HL-60 (cell line): ENCODE data around the gene HOXD13.

Experiments used
- DNase-seq, 2 experiments: peaks; one replicate each; pipeline ENCODE4 v3.0.0-alpha.2; 2010 to 2020; ENCODE audit warnings: low read depth in 1 of 2, low spot score in 1 of 2
- H3K27ac ChIP-seq: fragments of 250-450 bp; sonication (Bioruptor Pico); replicated peaks from 2 replicates; pipeline ENCODE4 v1.5.1; 2020; ENCODE audit warnings: mild to moderate bottlenecking, moderate library complexity
- H3K27me3 ChIP-seq: fragments of 250-450 bp; sonication (Bioruptor Pico); 2 replicates; pipeline ENCODE4 v1.5.1; 2021; ENCODE audit warnings: mild to moderate bottlenecking, moderate library complexity; ENCODE audit not compliant: insufficient read depth, poor library complexity, severe bottlenecking
- H3K4me3 ChIP-seq: replicated peaks from 2 replicates; pipeline ENCODE4 v1.5.1; 2011; ENCODE audit warnings: mild to moderate bottlenecking, control low read depth, low read length; ENCODE audit not compliant: insufficient read depth
- CTCF ChIP-seq: IDR thresholded peaks from one replicate; pipeline ENCODE4 v1.5.1; 2011; ENCODE audit warnings: low read length, control low read depth, inconsistent platforms; ENCODE audit not compliant: insufficient read depth
- GABPA ChIP-seq: IDR thresholded peaks from 2 replicates; pipeline ENCODE4 v1.6.1; 2012; ENCODE audit warnings: low read depth
- POLR2AphosphoS5 ChIP-seq: IDR thresholded peaks from 2 replicates; pipeline ENCODE4 v1.6.1; 2012; ENCODE audit warnings: low read depth
- REST ChIP-seq: IDR thresholded peaks from 2 replicates; pipeline ENCODE4 v1.6.1; 2012; ENCODE audit warnings: low read depth; ENCODE audit not compliant: insufficient replicate concordance
- SPI1 ChIP-seq: IDR thresholded peaks from 2 replicates; pipeline ENCODE4 v1.6.1; 2012; ENCODE audit warnings: low read depth, mild to moderate bottlenecking, borderline replicate concordance

HOXD13 gene

DNA sequence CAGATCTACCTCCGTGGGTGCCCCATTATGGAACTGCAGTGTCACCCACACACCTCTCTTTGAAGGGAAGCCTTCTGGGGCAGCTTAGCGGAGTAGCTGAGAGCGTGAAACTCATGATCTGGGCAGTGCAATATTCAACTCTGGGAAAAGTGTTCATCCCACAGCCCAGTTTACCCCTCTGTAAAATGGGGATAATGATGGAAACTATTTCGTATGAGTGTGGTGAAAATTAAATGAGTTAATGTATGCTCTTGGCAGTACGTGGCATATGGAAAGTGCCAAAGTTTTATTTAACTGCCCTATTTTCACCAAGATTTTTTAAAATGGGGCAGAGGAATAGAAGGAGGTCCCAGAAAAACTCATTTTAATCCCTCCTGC, 20.2 kb upstream of the HOXD13 start:
- Histone ChIP-seq H3K27me3 (peaks cover 83% of the 10 kb centered on the region), H3K4me3 (no peak overlapping the region), H3K27ac (no peak overlapping the region)
- TF ChIP-seq SPI1 (no peak), CTCF (no peak), POLR2AphosphoS5 (no peak), GABPA (no peak), REST (no peak)
- no peak for DNase-seq

GRCh38 chr2:176072951-176073904, 19.3 kb upstream of the HOXD13 start:
- TF ChIP-seq POLR2AphosphoS5 (no peak), SPI1 (no peak), CTCF (no peak), GABPA (no peak), REST (no peak)
- H3K27ac ChIP-seq = no peak overlapping the region
- H3K4me3 ChIP-seq = no peak overlapping the region
- H3K27me3 ChIP-seq = peaks cover 79% of the 10 kb centered on the region
- no peak for DNase-seq

GRCh38 chr2:176074919-176075425, 17.5 kb upstream of the HOXD13 start:
- H3K27ac ChIP-seq = no peak overlapping the region
- H3K4me3 ChIP-seq = no peak overlapping the region
- no peak for TF ChIP-seq REST
- TF ChIP-seq SPI1 = no peak
- no peak for TF ChIP-seq GABPA
- TF ChIP-seq POLR2AphosphoS5 = no peak
- TF ChIP-seq CTCF = no peak
- peaks cover 79% of the 10 kb centered on the region for H3K27me3 ChIP-seq
- no peak for DNase-seq
